LNCaP clone FGC (cell line): ENCODE results near the gene C6orf89.

Source experiments
- DNase-seq: peaks from one replicate; pipeline ENCODE4 v3.0.0-alpha.2; 2011; ENCODE audit warnings: low read depth
- H3K4me3 ChIP-seq: 2 replicates; pipeline ENCODE4 v1.5.1; 2011; ENCODE audit warnings: mild to moderate bottlenecking, low read depth, low read length, control low read depth
- TF ChIP-seq, protein P1 (sequence below): IDR thresholded peaks from 2 replicates; pipeline ENCODE4 v1.5.1; 2012; ENCODE audit warnings: mild to moderate bottlenecking; ENCODE audit not compliant: control insufficient read depth, insufficient read depth; ENCODE audit errors: extremely low read depth

Gene C6orf89

DNA sequence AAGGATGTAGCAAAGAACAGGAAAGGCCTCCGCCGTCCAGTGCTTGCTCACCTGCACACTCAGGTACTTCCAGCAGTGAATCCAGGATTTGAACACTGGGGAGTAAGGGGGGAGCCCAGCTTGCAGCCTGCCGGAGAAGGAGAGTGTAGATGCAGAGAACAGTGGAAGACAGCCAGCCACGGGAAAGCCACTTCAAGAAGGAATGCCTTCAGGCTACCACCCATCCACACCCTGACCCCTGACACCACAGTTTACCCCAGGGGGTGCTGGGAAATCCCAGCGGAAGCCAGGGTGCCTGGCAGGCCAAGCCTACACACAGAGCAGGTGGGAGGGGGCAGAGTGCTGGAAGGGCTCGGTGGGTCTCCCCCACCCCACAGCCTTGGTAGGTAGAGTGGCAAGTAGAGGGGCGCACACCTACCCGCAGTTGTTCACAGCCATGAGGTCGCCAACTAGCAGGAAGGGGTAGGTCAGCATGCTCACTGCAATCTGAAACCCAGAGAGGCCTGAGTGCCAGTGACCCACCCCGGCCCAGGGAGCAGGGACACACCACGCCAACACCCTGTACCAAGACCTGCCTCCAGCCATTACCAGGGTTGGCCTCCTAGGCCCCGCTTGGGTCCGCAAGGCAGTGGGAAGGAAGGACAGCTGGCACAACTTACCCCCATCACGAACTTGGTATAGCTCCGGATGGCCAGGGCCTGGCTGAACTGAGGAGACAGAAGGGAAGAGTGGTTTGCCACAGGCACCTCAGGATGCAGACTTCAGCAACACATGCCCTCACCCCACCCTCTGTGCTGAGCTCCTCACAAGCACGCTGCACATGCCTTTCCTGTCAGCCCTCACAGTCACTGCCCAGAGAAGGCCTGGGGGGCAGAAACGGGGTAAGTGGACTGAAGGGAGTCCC is 84.5 kb downstream of the C6orf89 start:
- TF ChIP-seq, protein P1, sequence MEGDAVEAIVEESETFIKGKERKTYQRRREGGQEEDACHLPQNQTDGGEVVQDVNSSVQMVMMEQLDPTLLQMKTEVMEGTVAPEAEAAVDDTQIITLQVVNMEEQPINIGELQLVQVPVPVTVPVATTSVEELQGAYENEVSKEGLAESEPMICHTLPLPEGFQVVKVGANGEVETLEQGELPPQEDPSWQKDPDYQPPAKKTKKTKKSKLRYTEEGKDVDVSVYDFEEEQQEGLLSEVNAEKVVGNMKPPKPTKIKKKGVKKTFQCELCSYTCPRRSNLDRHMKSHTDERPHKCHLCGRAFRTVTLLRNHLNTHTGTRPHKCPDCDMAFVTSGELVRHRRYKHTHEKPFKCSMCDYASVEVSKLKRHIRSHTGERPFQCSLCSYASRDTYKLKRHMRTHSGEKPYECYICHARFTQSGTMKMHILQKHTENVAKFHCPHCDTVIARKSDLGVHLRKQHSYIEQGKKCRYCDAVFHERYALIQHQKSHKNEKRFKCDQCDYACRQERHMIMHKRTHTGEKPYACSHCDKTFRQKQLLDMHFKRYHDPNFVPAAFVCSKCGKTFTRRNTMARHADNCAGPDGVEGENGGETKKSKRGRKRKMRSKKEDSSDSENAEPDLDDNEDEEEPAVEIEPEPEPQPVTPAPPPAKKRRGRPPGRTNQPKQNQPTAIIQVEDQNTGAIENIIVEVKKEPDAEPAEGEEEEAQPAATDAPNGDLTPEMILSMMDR = no peak
- no peak overlapping the region for H3K4me3 ChIP-seq
- no peak for DNase-seq

DNA sequence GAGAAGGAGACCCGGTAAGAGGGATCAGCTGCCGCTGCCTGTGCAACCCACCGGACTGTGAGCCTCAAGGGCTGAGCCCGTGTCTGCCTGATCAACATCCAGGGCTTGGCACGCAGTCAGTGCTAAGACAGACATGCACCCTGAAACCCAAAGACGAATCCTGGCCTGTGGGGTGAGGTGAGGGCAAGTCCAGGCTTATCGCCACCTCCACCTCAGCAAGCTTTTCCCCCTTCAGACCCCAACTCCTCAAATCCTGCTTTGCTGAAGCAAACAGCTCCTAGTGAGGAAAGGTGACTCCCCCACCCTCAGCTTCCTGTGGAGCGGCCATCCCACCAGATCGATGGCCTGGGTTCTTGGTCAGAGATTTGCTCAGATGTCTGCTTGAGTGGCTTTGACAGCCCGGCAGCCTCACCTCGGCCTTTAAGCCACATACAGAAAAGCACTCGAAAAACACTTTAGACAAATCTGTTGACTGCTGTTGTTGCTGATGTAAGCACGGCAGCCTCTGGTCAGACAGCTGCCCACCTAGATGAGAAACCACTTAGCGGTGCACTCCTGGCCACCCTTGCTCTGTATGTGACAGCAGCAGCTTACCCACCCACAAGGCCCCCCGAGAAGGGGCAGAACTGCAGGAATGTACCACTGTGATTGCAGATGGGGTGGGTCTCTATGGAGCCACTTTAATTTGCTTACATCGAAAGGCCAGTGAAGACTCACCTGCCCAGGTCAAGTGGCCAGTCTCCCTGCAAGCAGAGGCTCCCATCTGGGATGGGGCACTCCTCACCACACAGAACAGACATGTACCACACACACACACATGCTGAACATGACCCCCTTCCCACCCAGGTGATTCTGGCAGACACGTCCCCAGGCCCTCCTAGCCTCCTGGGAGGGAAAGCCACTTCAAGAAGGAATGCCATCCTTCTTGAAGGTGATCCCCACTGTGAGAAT is 85.4 kb downstream of the C6orf89 start:
- no peak overlapping the region for H3K4me3 ChIP-seq
- TF ChIP-seq, protein P1 = no peak
- DNase-seq = no peak

DNA sequence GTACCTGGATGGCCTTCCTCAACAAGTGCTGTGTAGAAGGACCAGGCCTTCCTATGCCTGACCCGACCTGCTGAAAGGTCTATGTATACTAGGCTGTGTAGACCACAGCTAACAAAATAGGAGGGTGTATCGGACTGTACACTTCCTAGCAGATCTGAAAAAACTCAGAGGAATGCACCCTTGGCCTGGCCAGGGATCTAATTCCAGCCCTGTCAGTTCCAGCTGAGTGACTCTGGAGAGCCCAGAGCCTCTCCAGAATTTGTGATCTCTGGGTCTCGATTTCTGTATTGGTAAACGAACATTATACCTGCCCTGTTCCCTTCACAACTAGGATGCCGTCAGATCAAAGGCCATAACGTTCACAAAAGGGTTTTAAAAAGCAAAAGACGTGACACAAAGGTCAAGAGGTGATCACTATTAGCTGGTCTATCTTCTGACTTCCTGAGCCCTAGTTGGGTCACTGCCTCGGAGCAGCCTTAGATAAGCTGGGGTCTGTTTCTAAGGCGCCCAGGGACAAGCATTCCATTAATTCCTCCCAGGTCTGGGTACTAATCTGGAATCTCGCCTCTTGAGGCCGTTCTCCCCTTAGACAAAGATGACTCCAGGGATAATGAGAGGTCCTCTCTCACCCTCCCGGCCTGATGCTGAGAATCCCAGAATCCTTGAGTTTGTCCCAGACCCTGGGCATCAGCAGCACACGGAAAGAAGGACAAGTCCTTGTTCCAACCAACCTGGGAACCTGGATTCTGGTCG is 86.3 kb downstream of the C6orf89 start:
- no peak overlapping the region for H3K4me3 ChIP-seq
- DNase-seq = no peak
- TF ChIP-seq, protein P1 = no peak

DNA sequence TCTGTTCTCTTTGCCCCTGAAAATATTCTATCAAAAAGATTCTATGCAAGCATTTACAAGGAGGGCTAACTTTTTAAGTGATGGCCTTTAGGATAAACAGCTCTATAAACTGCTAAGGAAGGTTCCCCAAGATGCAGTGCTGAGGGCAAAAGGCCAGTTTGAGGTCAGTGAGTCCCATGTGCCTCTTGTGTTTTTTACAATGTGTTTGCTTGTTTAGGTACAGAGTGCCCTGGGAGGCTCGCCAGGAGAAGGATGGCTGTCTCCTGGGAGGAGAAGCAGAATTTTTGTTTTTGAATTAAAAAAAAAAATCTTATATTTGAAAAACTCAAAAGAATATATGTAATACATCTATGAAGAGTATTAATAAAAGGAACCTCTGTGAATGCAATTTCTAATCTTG is 87.4 kb downstream of the C6orf89 start:
- DNase-seq = peak; percentile 76
- TF ChIP-seq, protein P1 = no peak
- no peak overlapping the region for H3K4me3 ChIP-seq

DNA sequence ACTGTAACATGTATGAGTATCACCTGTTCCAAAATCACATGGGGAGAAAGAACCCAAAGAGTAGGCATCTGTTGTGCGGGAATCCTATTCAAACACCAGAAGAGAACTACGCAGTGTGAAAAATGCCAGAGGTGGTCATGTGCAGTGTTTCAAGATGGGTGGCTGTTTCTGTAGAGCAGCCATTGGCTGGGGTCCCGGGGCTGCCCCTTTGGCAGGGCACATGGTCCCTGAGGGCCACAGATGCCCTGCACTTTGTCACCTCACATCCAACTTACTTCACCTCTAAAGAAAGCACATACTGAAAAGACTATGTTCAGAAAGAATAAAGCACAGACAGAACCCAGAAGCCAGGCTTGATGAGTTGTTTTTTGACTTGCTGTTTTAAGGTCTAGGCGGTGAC is 87.9 kb downstream of the C6orf89 start:
- DNase-seq = no peak
- TF ChIP-seq, protein P1 = no peak
- H3K4me3 ChIP-seq = no peak overlapping the region

DNA sequence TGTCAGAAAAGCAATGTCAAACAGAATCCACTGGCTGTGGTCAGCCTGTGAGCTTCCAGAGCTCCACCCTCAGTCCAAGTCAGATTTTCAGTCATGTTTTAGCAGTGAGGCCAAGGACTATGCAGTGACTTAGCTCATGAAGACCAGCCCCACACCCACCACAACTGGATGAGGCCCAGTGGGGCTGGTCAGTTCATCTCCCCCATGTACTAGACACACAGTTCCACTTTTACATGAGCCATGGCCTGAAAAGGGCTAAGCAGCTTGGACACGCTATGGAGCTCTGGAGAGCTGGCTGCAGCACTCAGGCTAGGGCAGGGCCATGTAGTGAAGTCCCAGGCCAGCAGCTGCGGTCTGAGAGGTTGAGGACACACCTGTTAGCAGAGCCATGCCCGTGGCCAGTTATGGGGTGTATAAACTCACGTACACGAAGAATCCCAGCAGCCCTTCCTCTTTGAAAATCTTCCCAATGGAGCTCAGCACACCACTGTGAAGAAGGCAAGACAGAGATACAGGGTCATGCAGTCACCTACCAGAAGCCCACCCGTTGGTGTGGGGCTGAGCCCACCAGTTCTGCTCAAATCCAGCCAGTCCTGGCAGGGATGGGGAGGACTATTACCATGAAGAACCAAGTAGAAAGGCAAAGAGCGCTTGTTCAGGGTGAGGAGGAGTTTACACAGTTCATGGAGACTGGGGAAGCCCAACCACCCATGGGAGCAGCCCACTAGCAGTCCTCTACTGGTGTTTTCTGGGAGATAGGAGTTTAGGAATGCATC is 89.7 kb downstream of the C6orf89 start:
- H3K4me3 ChIP-seq = no peak overlapping the region
- TF ChIP-seq, protein P1 = no peak
- no peak for DNase-seq
